DOHH2 (cell line): Measurements from ENCODE around the gene UGT1A3.

Source experiments
- H3F3A ChIP-seq: fragments of 200-600 bp; sonication (generic), shearing (Covaris generic); 2 replicates; pipeline ENCODE4 v1.6.0; 2016; ENCODE audit warnings: antibody characterized with exemption, mild to moderate bottlenecking; ENCODE audit not compliant: control insufficient read depth, insufficient read depth
- H3K27ac ChIP-seq: fragments of 200-600 bp; sonication (generic); 2 replicates; pipeline ENCODE4 v1.5.1; 2014; ENCODE audit warnings: low read depth, mild to moderate bottlenecking, low read length, moderate library complexity
- H3K27me3 ChIP-seq: fragments of 200-600 bp; sonication (generic); 2 replicates; pipeline ENCODE4 v1.6.1; 2014; ENCODE audit warnings: mild to moderate bottlenecking, low read length, mixed read lengths; ENCODE audit not compliant: control insufficient read depth
- H3K36me3 ChIP-seq: fragments of 200-600 bp; sonication (generic); 2 replicates; pipeline ENCODE4 v1.6.1; 2014; ENCODE audit warnings: mild to moderate bottlenecking, low read length, moderate library complexity, mixed read lengths; ENCODE audit not compliant: control insufficient read depth
- H3K4me1 ChIP-seq: fragments of 200-600 bp; sonication (generic); 2 replicates; pipeline ENCODE4 v1.6.1; 2014; ENCODE audit warnings: mild to moderate bottlenecking, low read length, mixed read lengths; ENCODE audit not compliant: control insufficient read depth
- H3K4me2 ChIP-seq: fragments of 200-600 bp; sonication (generic); 2 replicates; pipeline ENCODE4 v1.6.0; 2014; ENCODE audit warnings: mild to moderate bottlenecking, low read length, moderate library complexity
- H3K4me3 ChIP-seq: fragments of 200-600 bp; sonication (generic); 2 replicates; pipeline ENCODE4 v1.5.1; 2014; ENCODE audit warnings: mild to moderate bottlenecking, low read length, mixed read lengths
- H3K79me2 ChIP-seq: fragments of 200-600 bp; sonication (generic); 2 replicates; pipeline ENCODE4 v1.6.1; 2014; ENCODE audit warnings: mild to moderate bottlenecking, low read length, mixed read lengths; ENCODE audit not compliant: control insufficient read depth
- H3K9me2 ChIP-seq: fragments of 200-600 bp; sonication (generic); replicated peaks from 2 replicates; pipeline ENCODE4 v1.6.1; 2014; ENCODE audit warnings: mild to moderate bottlenecking, low read length, mixed read lengths; ENCODE audit not compliant: control insufficient read depth
- H3K9me3 ChIP-seq: fragments of 200-600 bp; sonication (generic); 2 replicates; pipeline ENCODE4 v1.6.1; 2014; ENCODE audit warnings: antibody characterized with exemption, low read length, mixed read lengths; ENCODE audit not compliant: control insufficient read depth, insufficient read depth
- H4K20me1 ChIP-seq: fragments of 200-600 bp; sonication (generic); 2 replicates; pipeline ENCODE4 v1.6.0; 2014; ENCODE audit warnings: low read depth, mild to moderate bottlenecking, antibody characterized with exemption, low read length, moderate library complexity; ENCODE audit not compliant: control insufficient read depth, insufficient read depth
- CTCF ChIP-seq: fragments of 200-600 bp; sonication (generic); IDR thresholded peaks from one replicate; pipeline ENCODE4 v1.5.1; 2014; ENCODE audit warnings: antibody characterized with exemption, mild to moderate bottlenecking, low read depth, low read length; ENCODE audit not compliant: poor library complexity, severe bottlenecking
- EZH2phosphoT487 ChIP-seq: fragments of 200-600 bp; sonication (generic); IDR thresholded peaks from 2 replicates; pipeline ENCODE4 v1.6.1; 2017; ENCODE audit warnings: borderline replicate concordance, mild to moderate bottlenecking, antibody characterized with exemption, low read length, moderate library complexity, mixed read lengths

The UGT1A3 gene

GRCh38 chr2:233691443-233692433 lies 37.1 kb upstream of the UGT1A3 start:
- H3K4me2 ChIP-seq: no peak overlapping the region
- no peaks in the 10 kb centered on the region for H3K9me3 ChIP-seq
- H3F3A ChIP-seq: no peaks in the 10 kb centered on the region
- peaks cover 9% of the 10 kb centered on the region for H3K27me3 ChIP-seq
- no peak overlapping the region for H3K27ac ChIP-seq
- TF ChIP-seq EZH2phosphoT487 (no peak), CTCF (no peak)
- no peaks in the 10 kb centered on the region for H4K20me1 ChIP-seq
- no peaks in the 10 kb centered on the region for H3K9me2 ChIP-seq
- no peaks in the 10 kb centered on the region for H3K79me2 ChIP-seq
- no peaks in the 10 kb centered on the region for H3K36me3 ChIP-seq
- H3K4me1 ChIP-seq: no peaks in the 10 kb centered on the region
- H3K4me3 ChIP-seq: no peak overlapping the region

GRCh38 chr2:233692648-233693047 lies 36.2 kb upstream of the UGT1A3 start, which contains the start of gene UGT1A6:
Gene UGT1A6 (plus strand): TSS chr2:233692890. CDS start chr2:233693005, 115 bp downstream.
- Histone ChIP-seq H3K27ac (no peak within 1 kb of the TSS), H3K36me3 (no peaks in the 10 kb centered on the region), H4K20me1 (no peaks in the 10 kb centered on the region), H3F3A (no peaks in the 10 kb centered on the region), H3K4me1 (no peaks in the 10 kb centered on the region), H3K4me2 (no peak within 1 kb of the TSS), H3K79me2 (no peaks in the 10 kb centered on the region), H3K9me2 (no peaks in the 10 kb centered on the region), H3K4me3 (no peak within 1 kb of the TSS), H3K9me3 (no peaks in the 10 kb centered on the region), H3K27me3 (peaks cover 9% of the 10 kb centered on the region)
- no peak for TF ChIP-seq CTCF
- no peak for TF ChIP-seq EZH2phosphoT487

- H3K27ac ChIP-seq: no peak overlapping the region
- no peaks in the 10 kb centered on the region for H3K79me2 ChIP-seq
- no peaks in the 10 kb centered on the region for H3K4me1 ChIP-seq
- H3K9me3 ChIP-seq: no peaks in the 10 kb centered on the region
- H3K36me3 ChIP-seq: no peaks in the 10 kb centered on the region
- no peaks in the 10 kb centered on the region for H3K9me2 ChIP-seq
- no peaks in the 10 kb centered on the region for H3F3A ChIP-seq
- H3K4me3 ChIP-seq: no peak overlapping the region
- H3K4me2 ChIP-seq: no peak overlapping the region
- TF ChIP-seq CTCF: no peak
- no peak for TF ChIP-seq EZH2phosphoT487
- H3K27me3 ChIP-seq: peaks cover 3% of the 10 kb centered on the region
- no peaks in the 10 kb centered on the region for H4K20me1 ChIP-seq
Measured at GRCh38 chr2:233693963-233694362, 34.9 kb upstream of the UGT1A3 start.
